Loucy (cell line): ENCODE measurements around the gene B4GALT1.

Experiments
- EZH2phosphoT487 ChIP-seq: fragments of 200-600 bp; IDR thresholded peaks from 2 replicates; pipeline ENCODE4 v1.6.1; 2018; ENCODE audit warnings: antibody characterized with exemption, mild to moderate bottlenecking, moderate library complexity, borderline replicate concordance
- TF ChIP-seq, protein P1 (sequence below): fragments of 200-600 bp; sonication (generic); conservative IDR thresholded peaks from 2 replicates; pipeline ENCODE4 v1.5.1; 2014; ENCODE audit warnings: mild to moderate bottlenecking, antibody characterized with exemption, low read length

- TF ChIP-seq, protein P1, sequence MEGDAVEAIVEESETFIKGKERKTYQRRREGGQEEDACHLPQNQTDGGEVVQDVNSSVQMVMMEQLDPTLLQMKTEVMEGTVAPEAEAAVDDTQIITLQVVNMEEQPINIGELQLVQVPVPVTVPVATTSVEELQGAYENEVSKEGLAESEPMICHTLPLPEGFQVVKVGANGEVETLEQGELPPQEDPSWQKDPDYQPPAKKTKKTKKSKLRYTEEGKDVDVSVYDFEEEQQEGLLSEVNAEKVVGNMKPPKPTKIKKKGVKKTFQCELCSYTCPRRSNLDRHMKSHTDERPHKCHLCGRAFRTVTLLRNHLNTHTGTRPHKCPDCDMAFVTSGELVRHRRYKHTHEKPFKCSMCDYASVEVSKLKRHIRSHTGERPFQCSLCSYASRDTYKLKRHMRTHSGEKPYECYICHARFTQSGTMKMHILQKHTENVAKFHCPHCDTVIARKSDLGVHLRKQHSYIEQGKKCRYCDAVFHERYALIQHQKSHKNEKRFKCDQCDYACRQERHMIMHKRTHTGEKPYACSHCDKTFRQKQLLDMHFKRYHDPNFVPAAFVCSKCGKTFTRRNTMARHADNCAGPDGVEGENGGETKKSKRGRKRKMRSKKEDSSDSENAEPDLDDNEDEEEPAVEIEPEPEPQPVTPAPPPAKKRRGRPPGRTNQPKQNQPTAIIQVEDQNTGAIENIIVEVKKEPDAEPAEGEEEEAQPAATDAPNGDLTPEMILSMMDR, result no peak
- TF ChIP-seq EZH2phosphoT487, result no peak
These were observed 3.6 kb downstream of the B4GALT1 start for GRCh38 chr9:33163433-33164137.
